Activated CD8-positive, alpha-beta memory T cell treated with anti-CD3 and anti-CD28 coated beads, Interleukin-2, amount 50 U/mL, for 4 hours (primary cell): Measurements from ENCODE around the gene KCNK4.
A peak's percentile ranks its signal among the peaks of the same experiment; 100 is the strongest.
"Not testable (repeated sequence)": the region's sequence is repeated elsewhere in the genome, so short reads cannot be mapped to it uniquely, and the experiment has no call there.

ENCODE experiments used
- DNase-seq: peaks from one replicate; pipeline ENCODE4 v3.0.0-alpha.2; 2020

KCNK4 gene

GRCh38 chr11:64313491-64314145, 22.5 kb downstream of the KCNK4 start:
- DNase-seq, result no peak

GRCh38 chr11:64314146-64314804, 23.2 kb downstream of the KCNK4 start:
- no peak for DNase-seq

- no peak for DNase-seq
These were observed 23.9 kb downstream of the KCNK4 start for GRCh38 chr11:64314805-64315561.

GRCh38 chr11:64315667-64316526, 24.8 kb downstream of the KCNK4 start:
- not testable (repeated sequence) for DNase-seq

- DNase-seq, result no peak
These were observed 25.7 kb downstream of the KCNK4 start for GRCh38 chr11:64316672-64317324.

- peak; percentile 89 for DNase-seq
These were observed 26.3 kb downstream of the KCNK4 start, which contains the start of gene TRMT112 for GRCh38 chr11:64317325-64317960. TSS of gene TRMT112 (minus strand) at chr11:64317559. CDS start at chr11:64317526, 33 bp downstream.

GRCh38 chr11:64317961-64318765, 27.1 kb downstream of the KCNK4 start, which contains the start of gene PRDX5:
TSS of gene PRDX5 (plus strand) at chr11:64318121. CDS start at chr11:64318216, 95 bp downstream.
- peak; percentile 93 for DNase-seq

GRCh38 chr11:64318766-64319761, 28.0 kb downstream of the KCNK4 start:
- DNase-seq, result no peak

- DNase-seq, result no peak
These were observed 29.5 kb downstream of the KCNK4 start for GRCh38 chr11:64320556-64320955.

- no peak for DNase-seq
These were observed 29.9 kb downstream of the KCNK4 start for GRCh38 chr11:64321026-64321425.

GRCh38 chr11:64321533-64321932, 30.4 kb downstream of the KCNK4 start:
- no peak for DNase-seq

- no peak for DNase-seq
These were observed 31.8 kb downstream of the KCNK4 start for GRCh38 chr11:64322925-64323260.

- DNase-seq, result no peak
These were observed 32.3 kb downstream of the KCNK4 start for GRCh38 chr11:64323373-64323772.

GRCh38 chr11:64323984-64324383, 32.9 kb downstream of the KCNK4 start:
- not testable (repeated sequence) for DNase-seq

- no peak for DNase-seq
These were observed 33.8 kb downstream of the KCNK4 start for GRCh38 chr11:64324692-64325469.

GRCh38 chr11:64327375-64327774, 36.3 kb downstream of the KCNK4 start:
- DNase-seq, result no peak

GRCh38 chr11:64327993-64328392, 36.9 kb downstream of the KCNK4 start:
- DNase-seq, result no peak

- DNase-seq, result no peak
These were observed 39.8 kb downstream of the KCNK4 start for GRCh38 chr11:64330888-64331287.
